Cardiac fibroblast (primary cell): ENCODE results near the gene MYCBPAP.

Experiments used
- DNase-seq, 2 donors: peaks; one replicate each; pipeline versions ENCODE4 v3.0.0 to v3.0.0-alpha.2; 2010; ENCODE audit warnings: low read depth in 2 of 2
- H3K4me3 ChIP-seq, 2 donors: replicated peaks in 1 of 2; 1 replicate in 1 of 2; 2 replicates in 1 of 2; pipeline ENCODE4 v1.5.1; 2011; ENCODE audit warnings: low read depth in 2 of 2, low read length in 2 of 2, mild to moderate bottlenecking in 2 of 2, moderate library complexity in 1 of 2
- TF ChIP-seq, protein P1 (sequence below): IDR thresholded peaks from one replicate; pipeline ENCODE4 v1.5.1; 2011; ENCODE audit warnings: low read depth, mild to moderate bottlenecking, low read length, inconsistent platforms

Gene MYCBPAP

GRCh38 chr17:50576864-50577263, 68.6 kb downstream of the MYCBPAP start:
- DNase-seq: no peak
- TF ChIP-seq, protein P1, sequence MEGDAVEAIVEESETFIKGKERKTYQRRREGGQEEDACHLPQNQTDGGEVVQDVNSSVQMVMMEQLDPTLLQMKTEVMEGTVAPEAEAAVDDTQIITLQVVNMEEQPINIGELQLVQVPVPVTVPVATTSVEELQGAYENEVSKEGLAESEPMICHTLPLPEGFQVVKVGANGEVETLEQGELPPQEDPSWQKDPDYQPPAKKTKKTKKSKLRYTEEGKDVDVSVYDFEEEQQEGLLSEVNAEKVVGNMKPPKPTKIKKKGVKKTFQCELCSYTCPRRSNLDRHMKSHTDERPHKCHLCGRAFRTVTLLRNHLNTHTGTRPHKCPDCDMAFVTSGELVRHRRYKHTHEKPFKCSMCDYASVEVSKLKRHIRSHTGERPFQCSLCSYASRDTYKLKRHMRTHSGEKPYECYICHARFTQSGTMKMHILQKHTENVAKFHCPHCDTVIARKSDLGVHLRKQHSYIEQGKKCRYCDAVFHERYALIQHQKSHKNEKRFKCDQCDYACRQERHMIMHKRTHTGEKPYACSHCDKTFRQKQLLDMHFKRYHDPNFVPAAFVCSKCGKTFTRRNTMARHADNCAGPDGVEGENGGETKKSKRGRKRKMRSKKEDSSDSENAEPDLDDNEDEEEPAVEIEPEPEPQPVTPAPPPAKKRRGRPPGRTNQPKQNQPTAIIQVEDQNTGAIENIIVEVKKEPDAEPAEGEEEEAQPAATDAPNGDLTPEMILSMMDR: no peak
- no peak overlapping the region for H3K4me3 ChIP-seq

- DNase-seq: no peak
- TF ChIP-seq, protein P1: no peak
- no peak overlapping the region for H3K4me3 ChIP-seq
Observed at GRCh38 chr17:50577451-50577954, 69.3 kb downstream of the MYCBPAP start.

DNA sequence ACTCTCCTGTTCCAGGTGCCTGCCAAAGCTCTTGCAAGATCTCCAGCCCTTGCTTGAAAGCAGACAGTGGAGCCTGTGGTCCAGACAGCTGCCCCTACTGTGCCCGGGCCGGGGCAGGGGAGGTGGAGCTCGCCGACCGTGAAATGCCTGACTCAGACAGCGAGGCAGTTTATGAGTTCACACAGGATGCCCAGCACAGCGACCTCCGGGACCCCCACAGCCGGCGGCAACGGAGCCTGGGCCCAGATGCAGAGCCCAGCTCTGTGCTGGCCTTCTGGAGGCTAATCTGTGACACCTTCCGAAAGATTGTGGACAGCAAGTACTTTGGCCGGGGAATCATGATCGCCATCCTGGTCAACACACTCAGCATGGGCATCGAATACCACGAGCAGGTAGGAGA, 69.9 kb downstream of the MYCBPAP start:
- no peak overlapping the region for H3K4me3 ChIP-seq
- TF ChIP-seq, protein P1: no peak

DNA sequence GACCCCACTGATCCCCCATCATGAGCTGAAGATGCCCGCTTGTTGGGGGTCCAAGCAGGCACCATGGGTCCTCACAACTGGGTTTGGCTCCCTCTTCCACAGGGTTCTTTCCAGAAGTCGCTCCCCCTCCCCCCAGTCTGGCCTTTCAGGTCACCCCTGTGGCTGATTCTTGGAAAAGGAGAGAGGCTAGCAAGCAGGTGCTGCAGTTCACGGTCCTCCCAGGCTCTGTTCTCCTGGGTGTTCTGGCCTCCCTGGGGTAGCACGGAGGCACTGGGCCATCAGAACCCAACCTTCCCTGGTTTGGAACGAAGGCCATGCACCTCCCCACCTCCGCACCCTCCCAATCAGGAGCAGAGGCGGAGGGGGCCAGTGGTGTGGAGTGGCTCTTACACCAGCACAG, 71.2 kb downstream of the MYCBPAP start:
- DNase-seq: no peak
- H3K4me3 ChIP-seq: no peak overlapping the region

More for the DNA sequence above, 69.9 kb downstream of the MYCBPAP start:
- DNase-seq: no peak

GRCh38 chr17:50580646-50581045, 72.4 kb downstream of the MYCBPAP start:
- DNase-seq: no peak
- TF ChIP-seq, protein P1: no peak
- H3K4me3 ChIP-seq: no peak overlapping the region

More for the DNA sequence above, 71.2 kb downstream of the MYCBPAP start:
- TF ChIP-seq, protein P1: no peak
